Lung (tissue), 12 donors: ENCODE measurements around the gene C5orf63. TPM values are rescaled to one million over a fixed set of nuclear protein-coding genes. Genes with fewer than 3 reads are reported as not detected.

Experiments
- ATAC-seq: fragments of 200-7000 bp; cut with Tn5 transposase; one replicate; pipeline ENCODE4 v1.9.1; 2020; ENCODE audit warnings: moderate number of reproducible peaks; ENCODE audit not compliant: insufficient read depth, low FRiP score
- DNase-seq, 3 donors: peaks; one replicate each; pipeline ENCODE4 v3.0.0-alpha.2; 2013 to 2017
- H3K27ac ChIP-seq, 2 donors: one replicate each; pipeline ENCODE4 v1.5.1; 2013; ENCODE audit warnings: mild to moderate bottlenecking in 2 of 2, moderate library complexity in 2 of 2, control low read depth in 1 of 2, inconsistent platforms in 1 of 2, low read depth in 1 of 2, low read length in 1 of 2
- H3K27me3 ChIP-seq, 3 donors: one replicate each; pipeline ENCODE4 v1.5.1; 2013; ENCODE audit warnings: low read length in 2 of 3; ENCODE audit not compliant: control insufficient read depth in 3 of 3, insufficient read depth in 3 of 3
- H3K36me3 ChIP-seq, 4 donors: one replicate each; pipeline ENCODE4 v1.5.1; 2013; ENCODE audit warnings: low read length in 4 of 4, mild to moderate bottlenecking in 1 of 4, moderate library complexity in 1 of 4; ENCODE audit not compliant: control insufficient read depth in 4 of 4, insufficient read depth in 4 of 4
- H3K4me1 ChIP-seq, 5 donors: one replicate each; pipeline ENCODE4 v1.5.1; 2013; ENCODE audit warnings: low read length in 5 of 5, mild to moderate bottlenecking in 2 of 5, moderate library complexity in 1 of 5; ENCODE audit not compliant: control insufficient read depth in 5 of 5, insufficient read depth in 5 of 5
- H3K4me3 ChIP-seq: one replicate; pipeline ENCODE4 v1.5.1; 2013; ENCODE audit warnings: mild to moderate bottlenecking, control low read depth, moderate library complexity
- H3K9ac ChIP-seq, 2 donors: one replicate each; pipeline ENCODE4 v1.5.1; 2013; ENCODE audit warnings: low read length in 2 of 2, control low read depth in 1 of 2; ENCODE audit not compliant: insufficient read depth in 1 of 2
- H3K9me3 ChIP-seq, 4 donors: one replicate each; pipeline ENCODE4 v1.5.1; 2013; ENCODE audit warnings: low read length in 3 of 4, mild to moderate bottlenecking in 1 of 4, moderate library complexity in 1 of 4; ENCODE audit not compliant: control insufficient read depth in 4 of 4, insufficient read depth in 3 of 4
- WGBS, 2 donors: extraction: QIAGEN DNeasy Blood & Tissue Kit; methylation state at CpG; one replicate each; pipeline ENCODE4 v1.1.7; 2013; 5-methylcytosine and 5-hydroxymethylcytosine counted together
- polyA plus RNA-seq, 2 donors: library from polyadenylated mRNA; stranded (reverse); fragments of 200-250 nt; gene quantifications; one replicate each; pipeline ENCODE4 v1.2.1, GENCODE V29; 2013
- total RNA-seq, 2 donors: library from RNA; depleted of rRNA in 1 of 2; stranded (reverse); fragments of >200 nt in 1 of 2; gene quantifications; one replicate each; pipeline ENCODE4 v1.2.1, GENCODE V29; 2014 to 2021
- TF ChIP-seq, protein P1 (sequence below): IDR thresholded peaks from 2 replicates; pipeline ENCODE4 v1.5.1; 2012; ENCODE audit warnings: mild to moderate bottlenecking; ENCODE audit errors: control extremely low read depth, extremely low read depth
- donor health status: control.
- donor health status: control.
- donor health status: Bipolar disorder and iron deficiency.
- donor health status: healthy.
- donor health status: DM: yes; HTN: yes; CAD: no.

Gene C5orf63
- total and polyA plus RNA-seq, 4 donors: 2.7 to 9.6 (median 5.8) TPM

DNA sequence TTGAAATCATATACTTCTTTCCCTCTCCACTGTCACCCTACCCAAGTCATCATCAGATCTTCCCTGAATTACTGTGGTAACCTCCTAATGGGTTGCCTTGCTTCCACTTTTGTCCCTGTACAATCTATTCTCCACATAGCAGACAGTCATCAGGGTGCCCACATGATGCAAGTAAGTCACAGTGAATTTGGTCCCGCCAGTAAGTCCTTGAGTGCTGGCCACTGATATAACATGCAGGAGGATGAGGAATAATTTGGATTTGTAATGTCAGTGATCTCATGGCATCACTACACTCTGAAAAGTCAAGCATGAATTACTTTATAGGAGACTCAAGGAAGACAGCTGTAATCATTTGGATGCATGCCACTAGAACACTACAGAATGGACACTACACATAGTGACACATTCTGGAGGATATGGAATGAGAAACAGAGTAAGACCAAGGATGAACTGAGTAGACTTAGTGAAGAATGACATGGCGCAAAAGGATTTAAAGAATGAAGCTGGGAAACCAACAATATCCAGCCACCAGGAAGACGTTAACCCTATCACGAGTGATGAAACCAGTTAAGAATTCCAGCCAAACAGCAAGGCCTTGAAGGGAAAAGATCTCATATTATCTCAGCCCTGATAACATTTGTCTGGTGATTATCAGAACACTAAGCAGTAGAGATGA is 71.5 kb downstream of the C5orf63 start:
- 87 to 90% methylated on average over 4 of the region's 4 CpGs for WGBS, 2 donors
- H3K9ac ChIP-seq: no peak overlapping the region
- no peaks in the 10 kb centered on the region for H3K9me3 ChIP-seq
- no peak overlapping the region for H3K4me3 ChIP-seq
- DNase-seq (peak in 1 of 3 donors; percentile 34), ATAC-seq (peak; percentile 27)
- peak overlapping the region in 1 of 2 donors; percentile 75 for H3K27ac ChIP-seq
- TF ChIP-seq, protein P1, sequence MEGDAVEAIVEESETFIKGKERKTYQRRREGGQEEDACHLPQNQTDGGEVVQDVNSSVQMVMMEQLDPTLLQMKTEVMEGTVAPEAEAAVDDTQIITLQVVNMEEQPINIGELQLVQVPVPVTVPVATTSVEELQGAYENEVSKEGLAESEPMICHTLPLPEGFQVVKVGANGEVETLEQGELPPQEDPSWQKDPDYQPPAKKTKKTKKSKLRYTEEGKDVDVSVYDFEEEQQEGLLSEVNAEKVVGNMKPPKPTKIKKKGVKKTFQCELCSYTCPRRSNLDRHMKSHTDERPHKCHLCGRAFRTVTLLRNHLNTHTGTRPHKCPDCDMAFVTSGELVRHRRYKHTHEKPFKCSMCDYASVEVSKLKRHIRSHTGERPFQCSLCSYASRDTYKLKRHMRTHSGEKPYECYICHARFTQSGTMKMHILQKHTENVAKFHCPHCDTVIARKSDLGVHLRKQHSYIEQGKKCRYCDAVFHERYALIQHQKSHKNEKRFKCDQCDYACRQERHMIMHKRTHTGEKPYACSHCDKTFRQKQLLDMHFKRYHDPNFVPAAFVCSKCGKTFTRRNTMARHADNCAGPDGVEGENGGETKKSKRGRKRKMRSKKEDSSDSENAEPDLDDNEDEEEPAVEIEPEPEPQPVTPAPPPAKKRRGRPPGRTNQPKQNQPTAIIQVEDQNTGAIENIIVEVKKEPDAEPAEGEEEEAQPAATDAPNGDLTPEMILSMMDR: no peak
- H3K4me1 ChIP-seq: peaks cover 0 to 27% (median 4%) of the 10 kb centered on the region in 5 donors
- no peaks in the 10 kb centered on the region for H3K36me3 ChIP-seq
- H3K27me3 ChIP-seq: no peaks in the 10 kb centered on the region

Other genes starting within 250 kb of the C5orf63 start
- 10 to 100 TPM; 10.2 to 17.0 TPM for gene MARCHF3, start 42.9 kb downstream of the C5orf63 start, total RNA-seq
- gene MARCHF3, start 42.9 kb downstream of the C5orf63 start, polyA plus RNA-seq: 10 to 100 TPM in 1 of 2 donors, 1 to 10 TPM in 1; 3.7 to 16.0 TPM
- gene MEGF10, start 217.3 kb upstream of the C5orf63 start, total RNA-seq: under 1 TPM; 0.21 to 0.82 TPM
- under 1 TPM; 0.02 to 0.03 TPM for gene MEGF10, start 217.3 kb upstream of the C5orf63 start, polyA plus RNA-seq